Activated naive CD4-positive, alpha-beta T cell treated with anti-CD3 and anti-CD28 coated beads, Interleukin-2, amount 10 ng/mL, durations not matched to agents 7 days and 5 days (primary cell): ENCODE results near the gene PPP2R1B.

Source experiments
- CTCF ChIA-PET: fragments of 350-600 bp; sonication (Branson Sonifier 250); formaldehyde crosslinking; loops from one replicate; lab custom pipeline; 2021; ENCODE audit warnings: antibody characterized with exemption; lab: Charles Lee
- DNase-seq: peaks from one replicate; pipeline ENCODE4 v3.0.0-alpha.2; 2020
- H3K27ac Mint-ChIP-seq: one replicate; pipeline ENCODE4 v1.8.0; 2021; ENCODE audit warnings: mild to moderate bottlenecking, moderate library complexity, mixed read lengths
- H3K27me3 Mint-ChIP-seq: one replicate; pipeline ENCODE4 v1.8.0; 2021; ENCODE audit warnings: mild to moderate bottlenecking, mixed read lengths
- H3K36me3 Mint-ChIP-seq: one replicate; pipeline ENCODE4 v1.8.0; 2021; ENCODE audit warnings: mixed read lengths
- H3K4me1 Mint-ChIP-seq: one replicate; pipeline ENCODE4 v1.8.0; 2021; ENCODE audit warnings: mixed read lengths
- H3K4me3 Mint-ChIP-seq: one replicate; pipeline ENCODE4 v1.8.0; 2021; ENCODE audit warnings: mild to moderate bottlenecking, moderate library complexity, mixed read lengths
- H3K9me3 Mint-ChIP-seq: one replicate; pipeline ENCODE4 v1.8.0; 2021; ENCODE audit warnings: mixed read lengths

The PPP2R1B gene

DNA sequence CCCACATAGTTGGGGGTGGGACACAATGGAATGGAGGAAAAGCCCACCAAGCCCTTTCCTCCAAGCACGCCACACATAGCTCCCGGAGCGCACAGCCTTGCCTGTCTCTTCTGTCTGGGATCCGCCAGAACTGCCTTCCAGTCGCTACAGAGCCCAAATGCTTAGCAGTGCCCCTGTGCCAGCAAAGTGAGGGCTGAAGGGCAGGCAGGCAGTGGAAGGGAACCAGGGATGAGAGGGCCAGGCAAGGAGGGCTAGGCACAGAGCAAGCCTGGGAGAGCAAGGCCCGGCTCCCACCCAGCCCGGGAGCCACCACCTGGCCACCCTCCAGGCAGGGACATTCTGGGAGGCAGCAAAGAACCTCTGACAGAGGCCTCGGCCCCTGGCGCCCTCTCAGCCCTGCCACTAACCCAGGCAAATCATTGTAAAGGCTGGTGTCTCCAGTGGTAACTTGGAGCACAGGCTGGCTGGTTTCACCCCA, 32.5 kb downstream of the PPP2R1B start:
- no peaks in the 10 kb centered on the region for H3K9me3 Mint-ChIP-seq
- H3K4me3 Mint-ChIP-seq, result no peak overlapping the region
- H3K27me3 Mint-ChIP-seq, result no peaks in the 10 kb centered on the region
- H3K36me3 Mint-ChIP-seq, result peaks cover 7% of the 10 kb centered on the region
- CTCF ChIA-PET, result no interaction called here
- no peak for DNase-seq
- peaks cover 2% of the 10 kb centered on the region for H3K4me1 Mint-ChIP-seq
- H3K27ac Mint-ChIP-seq, result no peak overlapping the region

DNA sequence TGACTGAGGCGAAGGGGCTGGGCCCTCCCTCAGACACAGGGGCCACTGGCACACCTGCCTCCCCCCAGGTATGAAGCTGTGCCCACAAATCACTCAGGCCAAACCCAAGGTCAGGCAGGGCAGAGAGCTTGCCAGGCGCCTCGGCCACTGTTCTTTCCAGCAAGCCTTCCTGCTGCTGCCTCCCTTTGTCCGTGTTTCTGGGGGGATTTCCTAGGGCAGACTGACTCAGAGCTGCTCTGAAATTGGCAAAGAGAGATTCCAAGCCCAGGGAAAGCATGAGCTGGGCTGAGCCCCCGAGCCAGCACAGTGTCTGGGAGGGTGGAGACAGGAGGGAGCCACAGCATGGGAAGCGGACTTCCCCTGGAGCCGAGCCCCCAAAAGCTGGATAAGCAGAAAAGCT, 33.2 kb downstream of the PPP2R1B start:
- H3K27ac Mint-ChIP-seq, result no peak overlapping the region
- H3K4me3 Mint-ChIP-seq, result no peak overlapping the region
- H3K27me3 Mint-ChIP-seq, result no peaks in the 10 kb centered on the region
- peaks cover 3% of the 10 kb centered on the region for H3K36me3 Mint-ChIP-seq
- CTCF ChIA-PET, result no interaction called here
- DNase-seq, result no peak
- peaks cover 2% of the 10 kb centered on the region for H3K4me1 Mint-ChIP-seq
- no peaks in the 10 kb centered on the region for H3K9me3 Mint-ChIP-seq

DNA sequence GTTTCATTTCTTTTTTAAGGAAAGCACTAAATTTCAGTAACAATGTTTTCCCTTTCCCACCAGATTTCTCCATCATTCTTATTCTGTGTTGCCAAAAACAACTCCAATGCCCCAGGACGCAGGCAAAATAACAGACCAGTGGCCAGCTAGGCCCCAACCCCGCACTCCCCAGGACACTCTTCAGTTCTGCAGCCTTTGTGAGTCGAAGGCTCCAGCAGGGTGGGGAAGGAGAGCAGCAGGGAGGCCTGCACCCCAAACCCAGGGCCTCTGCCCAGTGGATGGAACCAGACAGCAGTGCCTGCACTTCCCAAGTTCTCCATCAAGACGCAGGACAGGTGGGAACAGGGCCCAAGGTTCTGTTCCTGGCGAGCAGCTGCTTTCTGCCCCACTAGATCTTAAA, 34.4 kb downstream of the PPP2R1B start:
- CTCF ChIA-PET, result no interaction called here
- H3K27me3 Mint-ChIP-seq, result no peaks in the 10 kb centered on the region
- H3K4me1 Mint-ChIP-seq, result peaks cover 2% of the 10 kb centered on the region
- H3K9me3 Mint-ChIP-seq, result no peaks in the 10 kb centered on the region
- no peaks in the 10 kb centered on the region for H3K36me3 Mint-ChIP-seq
- H3K4me3 Mint-ChIP-seq, result no peak overlapping the region
- DNase-seq, result no peak
- peak overlapping the region; percentile 60 for H3K27ac Mint-ChIP-seq

DNA sequence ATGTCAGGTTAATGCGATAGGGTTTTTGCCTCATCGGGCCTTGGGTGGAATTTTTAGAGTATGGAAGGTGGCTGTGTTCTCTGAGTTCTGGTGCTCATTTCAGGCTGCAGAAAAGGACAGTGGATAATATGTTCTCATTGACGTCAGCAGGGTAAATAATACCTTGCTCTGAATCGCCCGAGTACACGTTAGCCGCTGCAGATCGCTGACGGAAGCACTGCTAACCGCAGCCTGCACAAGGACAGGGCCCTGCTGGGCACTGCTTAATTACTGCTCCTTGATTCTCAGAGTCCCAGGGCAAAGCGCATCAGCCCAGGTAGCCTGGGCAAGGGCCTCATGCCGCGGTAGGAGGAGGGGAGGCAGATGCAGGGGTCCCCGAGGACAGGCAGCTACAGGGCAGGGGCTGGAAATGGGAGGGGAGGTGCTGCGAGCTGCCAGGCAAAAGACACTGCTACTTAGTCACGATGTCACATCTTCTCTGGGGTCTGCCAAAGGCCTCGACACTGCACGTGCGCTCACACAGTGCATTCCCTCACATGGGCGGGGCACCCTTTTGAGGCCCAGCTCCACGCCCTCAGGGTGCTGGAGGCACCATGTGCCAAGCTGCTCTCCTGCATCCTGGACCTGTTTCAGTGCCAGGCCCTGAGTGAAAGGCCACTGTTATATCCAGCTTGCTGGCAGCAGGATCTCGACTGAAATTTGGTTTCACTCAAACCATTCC, 35.2 kb downstream of the PPP2R1B start:
- Mint-ChIP-seq H3K4me3 (no peak overlapping the region), H3K9me3 (no peaks in the 10 kb centered on the region), H3K27ac (no peak overlapping the region), H3K27me3 (no peaks in the 10 kb centered on the region), H3K4me1 (no peaks in the 10 kb centered on the region), H3K36me3 (no peaks in the 10 kb centered on the region)
- DNase-seq, result no peak
- CTCF ChIA-PET, result interaction anchor here (0.8 kb wide), 1 partner anchor 46 kb away, joined by 3 read pairs; no protein-coding TSS in a partner anchor

DNA sequence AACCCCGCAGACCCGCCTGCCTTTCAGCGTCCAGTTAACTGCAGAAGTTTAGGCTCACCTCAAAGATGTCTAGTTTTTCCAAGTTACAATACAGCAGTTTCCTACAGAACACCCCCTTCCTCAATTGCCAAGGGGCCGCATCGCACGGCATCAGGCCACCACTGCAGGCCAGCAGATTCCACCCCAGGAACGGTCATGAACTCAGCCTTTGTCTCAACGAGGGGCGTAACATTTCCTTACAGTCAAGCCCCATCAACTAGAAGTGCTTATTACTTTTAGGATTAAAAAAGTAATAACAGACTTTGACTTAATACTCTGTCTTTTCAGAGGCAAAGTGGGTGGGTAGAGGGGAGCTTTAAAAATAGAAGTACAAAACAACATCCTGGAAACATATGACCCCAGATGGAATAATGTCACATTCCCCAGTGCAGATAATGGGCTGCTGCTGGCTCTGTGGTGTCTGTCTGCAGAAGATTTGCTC, 36.3 kb downstream of the PPP2R1B start:
- no peaks in the 10 kb centered on the region for H3K4me1 Mint-ChIP-seq
- H3K36me3 Mint-ChIP-seq, result no peaks in the 10 kb centered on the region
- H3K4me3 Mint-ChIP-seq, result no peak overlapping the region
- DNase-seq, result no peak
- H3K9me3 Mint-ChIP-seq, result no peaks in the 10 kb centered on the region
- H3K27me3 Mint-ChIP-seq, result no peaks in the 10 kb centered on the region
- no peak overlapping the region for H3K27ac Mint-ChIP-seq
- CTCF ChIA-PET, result no interaction called here

DNA sequence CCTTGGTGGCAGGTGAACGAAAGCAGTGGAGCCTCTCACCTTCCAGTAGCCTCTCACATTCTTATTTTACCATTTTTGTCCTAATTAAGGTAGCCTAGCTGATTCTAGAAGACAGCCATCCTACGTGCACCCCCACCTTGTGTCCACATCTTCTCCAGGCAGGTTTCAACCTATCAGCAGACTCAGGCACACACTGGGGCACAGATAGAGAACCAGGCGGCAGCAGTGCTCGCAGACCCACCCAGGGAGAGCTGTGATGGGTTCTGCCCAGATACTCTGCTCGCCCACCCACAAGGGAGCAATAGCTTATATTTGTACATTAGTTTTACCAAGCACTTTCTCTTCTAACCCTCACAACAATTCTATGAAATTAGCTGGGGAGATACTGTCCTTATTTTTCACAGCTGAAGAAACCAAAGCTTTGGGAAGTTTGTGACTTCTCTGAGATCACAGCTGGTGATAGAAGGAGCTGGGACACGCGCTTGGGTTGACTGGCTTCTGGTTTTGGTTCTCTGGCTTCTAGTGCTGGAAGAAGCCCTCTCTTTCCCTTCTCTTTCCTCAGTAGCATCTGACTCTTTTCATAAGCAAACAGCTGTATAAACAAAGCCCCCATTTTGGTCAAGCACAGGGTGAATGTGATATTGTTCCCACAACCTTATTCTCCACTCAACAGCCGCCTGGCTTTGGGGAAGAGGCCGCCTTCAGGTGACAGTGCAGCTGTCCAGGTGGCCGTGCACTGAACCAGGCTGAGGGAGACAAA, 36.9 kb downstream of the PPP2R1B start:
- Mint-ChIP-seq H3K4me3 (no peak overlapping the region), H3K9me3 (no peaks in the 10 kb centered on the region), H3K36me3 (no peaks in the 10 kb centered on the region), H3K27me3 (no peaks in the 10 kb centered on the region), H3K4me1 (no peaks in the 10 kb centered on the region), H3K27ac (no peak overlapping the region)
- no peak for DNase-seq
- CTCF ChIA-PET, result no interaction called here

DNA sequence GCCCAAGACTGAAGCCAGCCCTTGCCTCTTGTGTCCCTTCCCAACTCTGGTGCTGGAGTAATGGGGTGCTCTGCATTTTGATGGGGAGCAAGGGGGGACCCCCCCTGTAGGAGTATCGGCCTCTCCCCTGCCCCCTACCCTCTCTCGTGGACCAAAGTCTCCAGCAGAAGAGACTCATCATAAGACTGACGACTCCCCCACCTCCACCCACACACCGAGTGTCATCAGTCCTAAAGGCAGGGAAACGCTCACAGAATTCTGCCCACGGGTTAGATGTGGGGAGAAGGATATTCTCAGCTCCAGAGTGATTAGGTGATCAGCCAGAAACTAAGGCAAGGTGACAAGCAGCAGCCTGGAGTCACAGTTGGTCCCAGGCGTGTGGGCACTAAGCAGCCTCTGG, 38.8 kb downstream of the PPP2R1B start:
- H3K27ac Mint-ChIP-seq, result no peak overlapping the region
- CTCF ChIA-PET, result no interaction called here
- no peak for DNase-seq
- no peak overlapping the region for H3K4me3 Mint-ChIP-seq
- no peaks in the 10 kb centered on the region for H3K9me3 Mint-ChIP-seq
- H3K27me3 Mint-ChIP-seq, result no peaks in the 10 kb centered on the region
- H3K4me1 Mint-ChIP-seq, result no peaks in the 10 kb centered on the region
- H3K36me3 Mint-ChIP-seq, result peaks cover 14% of the 10 kb centered on the region

DNA sequence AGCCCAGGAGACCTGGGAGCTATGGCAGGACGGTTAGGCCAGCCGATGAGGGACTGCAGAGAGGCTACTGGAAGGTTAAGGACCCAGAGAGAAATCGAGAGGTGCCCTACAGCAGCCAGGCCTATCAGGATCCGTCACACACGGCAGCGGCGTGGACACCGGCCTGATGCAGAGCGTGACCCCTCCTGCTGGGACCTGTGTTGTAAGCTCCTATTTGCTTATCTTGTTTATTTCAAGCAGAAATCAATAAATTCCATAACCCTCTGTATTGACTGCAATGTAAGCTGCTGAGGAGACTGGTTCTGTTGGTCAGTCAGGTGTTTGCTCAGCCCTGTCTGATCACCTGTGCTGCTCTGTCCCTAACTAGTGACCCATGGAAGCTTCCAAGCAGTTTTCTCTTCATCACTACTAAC, 39.9 kb downstream of the PPP2R1B start:
- peaks cover 22% of the 10 kb centered on the region for H3K36me3 Mint-ChIP-seq
- no peak overlapping the region for H3K27ac Mint-ChIP-seq
- no peak overlapping the region for H3K4me3 Mint-ChIP-seq
- H3K27me3 Mint-ChIP-seq, result no peaks in the 10 kb centered on the region
- H3K4me1 Mint-ChIP-seq, result no peaks in the 10 kb centered on the region
- DNase-seq, result no peak
- no peaks in the 10 kb centered on the region for H3K9me3 Mint-ChIP-seq
- CTCF ChIA-PET, result no interaction called here

DNA sequence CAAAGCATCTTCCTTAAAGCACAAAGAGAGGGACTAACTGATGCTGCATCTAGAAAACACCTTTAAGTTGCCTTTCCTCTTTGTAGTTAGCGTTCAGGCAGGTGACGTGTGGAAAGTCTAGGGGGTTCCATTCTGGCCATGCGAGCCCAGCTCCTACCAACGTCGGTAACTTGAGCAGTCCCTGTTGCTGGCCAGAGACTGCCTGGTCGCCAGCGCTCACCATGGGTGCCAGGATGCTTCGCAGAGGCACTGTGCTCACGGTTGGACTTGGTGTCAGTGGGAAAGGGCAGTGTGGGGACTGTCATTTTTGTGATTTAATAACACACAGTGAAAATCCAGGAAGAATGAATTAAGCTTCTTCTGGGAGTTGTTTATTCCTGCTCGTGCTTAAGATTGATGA, 40.6 kb downstream of the PPP2R1B start:
- H3K27me3 Mint-ChIP-seq, result no peaks in the 10 kb centered on the region
- no peaks in the 10 kb centered on the region for H3K4me1 Mint-ChIP-seq
- H3K36me3 Mint-ChIP-seq, result peaks cover 26% of the 10 kb centered on the region
- H3K27ac Mint-ChIP-seq, result no peak overlapping the region
- CTCF ChIA-PET, result no interaction called here
- H3K4me3 Mint-ChIP-seq, result no peak overlapping the region
- DNase-seq, result no peak
- no peaks in the 10 kb centered on the region for H3K9me3 Mint-ChIP-seq

DNA sequence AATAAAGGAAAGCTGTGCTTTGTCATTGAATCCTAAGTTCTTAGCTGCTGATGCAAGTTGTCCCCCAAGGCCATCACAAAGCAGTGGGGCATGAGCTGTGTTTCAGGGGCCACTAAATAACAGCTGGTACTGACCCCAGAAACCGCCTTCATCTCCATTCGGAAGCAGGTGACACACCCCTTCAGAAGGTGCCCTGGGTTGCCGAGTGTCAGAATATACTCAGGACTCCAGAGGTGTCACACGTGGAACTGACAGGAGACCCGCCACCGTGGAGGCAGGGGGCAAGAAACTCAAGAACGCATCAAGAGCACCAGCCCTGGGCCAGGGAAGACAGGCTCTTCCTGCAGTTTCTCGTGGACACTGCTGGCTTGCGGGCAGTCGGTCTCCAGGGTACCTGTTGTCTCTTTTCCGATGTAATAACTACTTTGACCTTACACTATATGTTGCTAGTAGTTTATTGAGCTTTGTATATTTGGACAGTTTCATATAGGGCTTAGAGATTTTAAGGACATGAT, 41.5 kb downstream of the PPP2R1B start:
- H3K27me3 Mint-ChIP-seq, result no peaks in the 10 kb centered on the region
- peaks cover 33% of the 10 kb centered on the region for H3K36me3 Mint-ChIP-seq
- H3K27ac Mint-ChIP-seq, result no peak overlapping the region
- H3K4me3 Mint-ChIP-seq, result no peak overlapping the region
- no peaks in the 10 kb centered on the region for H3K4me1 Mint-ChIP-seq
- no peaks in the 10 kb centered on the region for H3K9me3 Mint-ChIP-seq
- DNase-seq, result no peak
- CTCF ChIA-PET, result no interaction called here

DNA sequence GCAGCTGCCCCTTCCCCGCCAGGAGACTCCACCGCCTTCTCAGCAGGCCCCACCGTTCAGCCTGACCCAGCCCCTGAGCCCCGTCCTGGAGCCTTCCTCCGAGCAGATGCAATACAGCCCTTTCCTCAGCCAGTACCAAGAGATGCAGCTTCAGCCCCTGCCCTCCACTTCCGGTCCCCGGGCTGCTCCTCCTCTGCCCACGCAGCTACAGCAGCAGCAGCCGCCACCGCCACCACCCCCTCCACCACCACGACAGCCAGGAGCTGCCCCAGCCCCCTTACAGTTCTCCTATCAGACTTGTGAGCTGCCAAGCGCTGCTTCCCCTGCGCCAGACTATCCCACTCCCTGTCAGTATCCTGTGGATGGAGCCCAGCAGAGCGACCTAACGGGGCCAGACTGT, 42.6 kb downstream of the PPP2R1B start:
- Mint-ChIP-seq H3K27me3 (no peaks in the 10 kb centered on the region), H3K4me1 (no peaks in the 10 kb centered on the region), H3K4me3 (no peak overlapping the region), H3K36me3 (peaks cover 34% of the 10 kb centered on the region), H3K27ac (no peak overlapping the region), H3K9me3 (no peaks in the 10 kb centered on the region)
- CTCF ChIA-PET, result no interaction called here
- DNase-seq, result no peak

DNA sequence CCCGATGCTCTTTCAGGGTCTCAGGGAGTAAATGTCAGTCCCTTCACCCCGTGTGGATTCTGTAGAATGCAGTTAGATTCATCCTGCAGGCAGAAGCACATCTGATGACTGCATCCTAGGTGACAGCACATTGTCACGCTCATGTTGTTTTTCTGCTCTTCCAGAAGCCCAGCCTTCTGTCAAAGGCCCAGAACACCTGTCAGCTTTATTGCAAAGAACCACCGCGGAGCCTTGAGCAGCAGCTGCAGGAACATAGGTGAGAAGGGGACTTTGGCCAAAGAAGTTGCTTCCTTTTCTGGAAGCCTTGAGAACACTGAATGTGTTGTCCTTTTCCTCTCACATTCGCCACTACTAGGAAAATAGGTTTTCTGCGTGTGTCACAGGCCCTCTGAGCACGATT, 43.7 kb downstream of the PPP2R1B start:
- no peak for DNase-seq
- Mint-ChIP-seq H3K9me3 (no peaks in the 10 kb centered on the region), H3K27me3 (no peaks in the 10 kb centered on the region), H3K4me1 (no peaks in the 10 kb centered on the region), H3K36me3 (peaks cover 34% of the 10 kb centered on the region), H3K27ac (no peak overlapping the region), H3K4me3 (no peak overlapping the region)
- CTCF ChIA-PET, result no interaction called here

DNA sequence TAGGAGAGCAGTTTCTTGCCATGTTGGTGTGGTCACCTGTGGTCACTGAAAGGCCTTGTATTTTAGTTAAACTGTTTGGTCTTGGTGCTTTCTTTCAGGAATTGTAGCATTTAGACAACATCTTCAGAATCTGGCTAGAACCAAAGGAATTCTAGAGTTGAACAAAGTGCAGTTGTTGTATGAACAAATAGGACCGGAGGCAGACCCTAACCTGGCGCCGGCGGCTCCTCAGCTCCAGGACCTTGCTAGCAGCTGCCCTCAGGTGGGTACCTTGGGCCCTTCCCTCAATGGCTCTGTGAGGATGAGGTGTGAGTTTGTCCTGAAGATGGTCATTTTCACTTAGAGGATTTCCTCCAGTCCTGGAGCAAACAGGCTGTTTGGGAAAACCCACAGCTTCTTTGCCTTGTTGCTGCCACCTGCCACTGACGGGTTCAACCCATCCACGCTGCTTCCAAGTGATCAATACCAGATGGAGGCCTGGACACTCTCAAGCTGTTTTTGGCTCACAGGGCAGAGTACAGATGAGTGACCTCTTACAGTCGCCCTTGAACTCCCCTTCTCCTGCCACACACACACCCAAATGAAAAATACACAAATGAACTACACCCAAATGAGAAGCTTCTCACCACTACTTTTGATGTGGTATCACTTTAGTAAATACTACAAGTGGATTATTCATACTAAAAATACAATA, 45.2 kb downstream of the PPP2R1B start:
- no peak overlapping the region for H3K4me3 Mint-ChIP-seq
- H3K27me3 Mint-ChIP-seq, result no peaks in the 10 kb centered on the region
- CTCF ChIA-PET, result interaction anchor here (1.1 kb wide), 1 partner anchor 121 kb away, joined by 3 read pairs; no protein-coding TSS in a partner anchor
- H3K27ac Mint-ChIP-seq, result no peak overlapping the region
- no peaks in the 10 kb centered on the region for H3K9me3 Mint-ChIP-seq
- no peaks in the 10 kb centered on the region for H3K4me1 Mint-ChIP-seq
- H3K36me3 Mint-ChIP-seq, result peaks cover 36% of the 10 kb centered on the region
- DNase-seq, result no peak

DNA sequence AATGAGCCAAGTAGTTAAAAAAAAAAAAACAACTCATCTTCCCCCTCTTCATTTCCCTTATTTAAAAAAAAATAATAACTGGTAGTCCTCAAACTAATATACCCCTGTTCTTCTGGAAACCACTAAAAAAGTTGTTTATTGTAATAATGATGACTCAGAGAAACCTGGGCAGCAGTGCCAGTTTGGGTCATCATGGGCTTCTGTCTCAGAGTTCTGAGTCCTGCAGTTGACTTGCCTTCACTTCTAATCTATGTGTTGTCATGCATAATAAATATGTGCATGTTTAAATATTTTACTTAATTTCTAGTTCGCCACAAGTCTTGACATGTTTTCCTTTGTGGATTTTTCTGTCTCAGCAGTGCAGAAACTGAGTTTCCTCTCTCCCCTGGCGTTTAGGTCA, 46.8 kb downstream of the PPP2R1B start:
- Mint-ChIP-seq H3K27me3 (no peaks in the 10 kb centered on the region), H3K27ac (no peak overlapping the region), H3K9me3 (no peaks in the 10 kb centered on the region), H3K4me3 (no peak overlapping the region), H3K36me3 (peaks cover 42% of the 10 kb centered on the region), H3K4me1 (no peaks in the 10 kb centered on the region)
- CTCF ChIA-PET, result no interaction called here
- no peak for DNase-seq
